WTC11 (cell line): ENCODE data around the gene PTPN3. TPM values are rescaled to one million over a fixed set of nuclear protein-coding genes. Genes with fewer than 3 reads are reported as not detected.
A peak's percentile ranks its signal among the peaks of the same experiment; 100 is the strongest.

Experiments
- ATAC-seq: fragments of 200-7000 bp; cut with Tn5 transposase; 2 replicates; pipeline ENCODE4 v1.10.0; 2021; ENCODE audit warnings: mild to moderate bottlenecking, moderate library complexity
- CTCF ChIA-PET: fragments of 300-600 bp; sonication (Branson Sonifier 250); formaldehyde crosslinking; loops from one replicate; lab custom pipeline; 2021; ENCODE audit warnings: antibody characterized with exemption; lab: Charles Lee
- POLR2A ChIA-PET: fragments of 350-600 bp; sonication (Branson Sonifier 250); formaldehyde crosslinking; loops from one replicate; lab custom pipeline; 2021; ENCODE audit warnings: antibody characterized with exemption; lab: Charles Lee
- DNase-seq: peaks from one replicate; pipeline ENCODE4 v3.0.0; 2021; ENCODE audit warnings: low spot score
- H3K27ac Mint-ChIP-seq: 2 replicates; pipeline ENCODE4 v1.8.0; 2021; ENCODE audit warnings: mixed read lengths
- H3K27me3 Mint-ChIP-seq: 2 replicates; pipeline ENCODE4 v1.8.0; 2021; ENCODE audit warnings: low read depth, mild to moderate bottlenecking, moderate library complexity, mixed read lengths
- H3K36me3 Mint-ChIP-seq: 2 replicates; pipeline ENCODE4 v1.8.0; 2021; ENCODE audit warnings: mixed read lengths
- H3K4me1 Mint-ChIP-seq: 2 replicates; pipeline ENCODE4 v1.8.0; 2022; ENCODE audit warnings: mixed read lengths
- H3K4me3 Mint-ChIP-seq: 2 replicates; pipeline ENCODE4 v1.8.0; 2021; ENCODE audit warnings: mild to moderate bottlenecking, moderate library complexity, mixed read lengths
- H3K9me3 Mint-ChIP-seq: 2 replicates; pipeline ENCODE4 v1.8.0; 2021; ENCODE audit warnings: mixed read lengths
- AR ChIP-seq: fragments of 250-450 bp; sonication (Bioruptor Pico); IDR thresholded peaks from 2 replicates; pipeline ENCODE4 v1.9.0; 2021; ENCODE audit warnings: mild to moderate bottlenecking
- ATF6 ChIP-seq: sonication (generic); formaldehyde crosslinking; IDR thresholded peaks from 2 replicates; pipeline ENCODE4 v1.8.1; 2023; ENCODE audit warnings: mild to moderate bottlenecking, missing genetic modification reagents
- CBFB ChIP-seq: sonication (generic); formaldehyde crosslinking; IDR thresholded peaks from 2 replicates; pipeline ENCODE4 v1.8.1; 2022; ENCODE audit warnings: mild to moderate bottlenecking, low read depth, missing genetic modification reagents
- E2F4 ChIP-seq: sonication (generic); formaldehyde crosslinking; IDR thresholded peaks from 2 replicates; pipeline ENCODE4 v1.8.1; 2022; ENCODE audit warnings: low read depth, mild to moderate bottlenecking, moderate library complexity, missing genetic modification reagents, borderline replicate concordance
- ETV6 ChIP-seq: sonication (generic); formaldehyde crosslinking; IDR thresholded peaks from 2 replicates; pipeline ENCODE4 v1.8.1; 2022; ENCODE audit warnings: mild to moderate bottlenecking, missing genetic modification reagents
- FOXK1 ChIP-seq: sonication (generic); formaldehyde crosslinking; IDR thresholded peaks from 2 replicates; pipeline ENCODE4 v1.8.0; 2022; ENCODE audit warnings: mild to moderate bottlenecking, moderate library complexity, missing genetic modification reagents
- IRF1 ChIP-seq: sonication (generic); formaldehyde crosslinking; IDR thresholded peaks from 2 replicates; pipeline ENCODE4 v1.8.0; 2023; ENCODE audit warnings: missing genetic modification reagents
- JUN ChIP-seq: sonication (generic); formaldehyde crosslinking; IDR thresholded peaks from 2 replicates; pipeline ENCODE4 v1.8.0; 2023; ENCODE audit warnings: mild to moderate bottlenecking, missing genetic modification reagents
- MLX ChIP-seq: sonication (generic); formaldehyde crosslinking; IDR thresholded peaks from 2 replicates; pipeline ENCODE4 v1.8.1; 2023; ENCODE audit warnings: mild to moderate bottlenecking, missing genetic modification reagents, moderate library complexity
- NR1H2 ChIP-seq: sonication (generic); formaldehyde crosslinking; IDR thresholded peaks from 2 replicates; pipeline ENCODE4 v1.9.0; 2021; ENCODE audit warnings: mild to moderate bottlenecking, moderate library complexity, missing genetic modification reagents
- PREB ChIP-seq: sonication (generic); formaldehyde crosslinking; IDR thresholded peaks from 2 replicates; pipeline ENCODE4 v1.8.1; 2022; ENCODE audit warnings: mild to moderate bottlenecking, missing genetic modification reagents, moderate library complexity, borderline replicate concordance
- SMAD3 ChIP-seq: sonication (generic); formaldehyde crosslinking; IDR thresholded peaks from 2 replicates; pipeline ENCODE4 v1.8.0; 2022; ENCODE audit warnings: missing genetic modification reagents, mild to moderate bottlenecking, borderline replicate concordance
- SP1 ChIP-seq: sonication (generic); formaldehyde crosslinking; conservative IDR thresholded peaks from 2 replicates; pipeline ENCODE4 v1.8.1; 2022; ENCODE audit warnings: missing genetic modification reagents
- USF1 ChIP-seq: sonication (generic); formaldehyde crosslinking; IDR thresholded peaks from 2 replicates; pipeline ENCODE4 v1.8.0; 2022; ENCODE audit warnings: mild to moderate bottlenecking, missing genetic modification reagents
- ZNF121 ChIP-seq: sonication (generic); formaldehyde crosslinking; IDR thresholded peaks from 2 replicates; pipeline ENCODE4 v1.8.0; 2023; ENCODE audit warnings: missing genetic modification reagents
- total RNA-seq: library from RNA; stranded (reverse); gene quantifications from 3 replicates; pipeline ENCODE4 v1.2.3, GENCODE V29; 2021

Gene PTPN3
- total RNA-seq, 1 experiment from 2014 or later = 1.7 TPM

GRCh38 chr9:109496218-109496617 is 1.9 kb downstream of the PTPN3 start:
- DNase-seq (no peak), ATAC-seq (no peak)
- TF ChIP-seq PREB (CRISPR knock-in tag) = no peak
- no peak for TF ChIP-seq FOXK1 (CRISPR knock-in tag)
- TF ChIP-seq ZNF121 = no peak
- no peak for TF ChIP-seq SP1 (CRISPR knock-in tag)
- no peak for TF ChIP-seq ETV6
- TF ChIP-seq USF1 (CRISPR knock-in tag) = no peak
- TF ChIP-seq ATF6 (CRISPR knock-in tag) = no peak
- TF ChIP-seq SMAD3 (CRISPR knock-in tag) = no peak
- TF ChIP-seq JUN (CRISPR knock-in tag) = no peak
- Mint-ChIP-seq H3K27me3 (peaks cover 64% of the 10 kb centered on the region), H3K9me3 (no peaks in the 10 kb centered on the region), H3K27ac (no peak overlapping the region), H3K4me3 (peak overlapping the region; percentile 26), H3K4me1 (peaks cover 20% of the 10 kb centered on the region), H3K36me3 (no peaks in the 10 kb centered on the region)
- ChIA-PET CTCF (interaction anchor here (1.2 to 4.5 kb wide), 4 partner anchors 26 to 485 kb away, joined by 3 to 18 read pairs (median 10); no protein-coding TSS in a partner anchor), POLR2A (no interaction called here)

- H3K27me3 Mint-ChIP-seq = peaks cover 39% of the 10 kb centered on the region
Observed at GRCh38 chr9:109493648-109494047, 4.5 kb downstream of the PTPN3 start.

GRCh38 chr9:109491590-109491989 is 6.5 kb downstream of the PTPN3 start:
- ChIA-PET POLR2A (no interaction called here), CTCF (interaction anchor here (0.8 to 1.1 kb wide), 2 partner anchors 22 to 51 kb away, joined by 3 to 4 read pairs; no protein-coding TSS in a partner anchor)
- no peak overlapping the region for H3K4me3 Mint-ChIP-seq
- H3K9me3 Mint-ChIP-seq = no peaks in the 10 kb centered on the region
- H3K27ac Mint-ChIP-seq = no peak overlapping the region
- no peaks in the 10 kb centered on the region for H3K36me3 Mint-ChIP-seq
- peaks cover 2% of the 10 kb centered on the region; the same call in 1 of the 2 replicates for H3K4me1 Mint-ChIP-seq
- H3K27me3 Mint-ChIP-seq = peaks cover 24% of the 10 kb centered on the region
- DNase-seq = no peak
- no peak for ATAC-seq
- TF ChIP-seq IRF1 (no peak), CBFB (CRISPR knock-in tag) (no peak), PREB (CRISPR knock-in tag) (no peak), NR1H2 (CRISPR knock-in tag) (no peak), MLX (CRISPR knock-in tag) (no peak), E2F4 (CRISPR knock-in tag) (no peak)

More at GRCh38 chr9:109493648-109494047, 4.5 kb downstream of the PTPN3 start:
- POLR2A ChIA-PET = no interaction called here
- DNase-seq (no peak), ATAC-seq (peak; percentile 39)
- Mint-ChIP-seq H3K4me3 (no peak overlapping the region), H3K9me3 (no peaks in the 10 kb centered on the region), H3K4me1 (peaks cover 10% of the 10 kb centered on the region), H3K36me3 (no peaks in the 10 kb centered on the region), H3K27ac (no peak overlapping the region)
- no peak for TF ChIP-seq AR (CRISPR knock-in tag)
- CTCF ChIA-PET = no interaction called here
